ENCODE results near the gene CFAP299. TPM values are rescaled to one million over a fixed set of nuclear protein-coding genes. Genes with fewer than 3 reads are reported as not detected.

Gene CFAP299
- polyA plus RNA-seq, 4 donors = 0.42 to 1.5 (median 1.0) TPM

DNA sequence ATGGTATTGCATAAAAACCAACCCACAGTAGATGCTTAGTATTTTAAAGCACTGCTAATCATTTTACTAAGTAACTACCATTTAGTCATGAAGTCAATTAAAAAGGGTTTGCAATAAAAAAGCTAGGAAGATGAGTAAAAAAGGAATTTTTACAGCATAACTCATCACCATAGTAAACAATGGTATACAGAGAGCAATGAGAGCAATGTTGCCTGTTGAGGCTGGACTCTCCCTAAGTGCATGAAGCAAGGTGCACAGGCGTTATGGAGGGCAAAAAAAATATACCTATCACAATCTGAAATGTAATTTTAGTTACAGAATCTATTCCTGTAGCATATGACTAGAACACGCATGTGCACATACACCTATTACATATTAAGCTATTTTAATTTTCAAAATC, 565.4 kb downstream of the CFAP299 start:
- DNase-seq (ENCODE audit: low read depth in 4 of 4, low spot score in 3 of 4) = no peak

DNA sequence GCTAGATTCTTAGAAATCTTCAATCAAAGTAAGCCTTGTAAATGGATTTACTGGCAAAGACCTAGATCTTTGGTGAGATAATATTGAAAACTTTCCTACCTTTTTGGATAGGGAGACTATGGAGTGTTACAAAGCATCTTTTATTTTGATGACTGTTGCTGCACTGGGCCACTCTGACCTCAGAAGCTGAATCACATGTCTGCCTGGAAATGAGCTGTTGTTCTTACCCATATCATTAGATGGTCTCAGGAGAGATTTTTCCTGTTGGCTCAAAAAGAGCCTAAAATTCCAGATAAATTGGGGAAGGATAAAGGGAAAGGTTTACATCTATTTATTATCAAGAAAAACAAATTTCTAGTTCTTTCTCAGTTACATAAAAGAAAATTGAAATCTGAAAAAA, 567.5 kb downstream of the CFAP299 start:
- no peak for DNase-seq (ENCODE audit: low read depth in 4 of 4, low spot score in 3 of 4)

DNA sequence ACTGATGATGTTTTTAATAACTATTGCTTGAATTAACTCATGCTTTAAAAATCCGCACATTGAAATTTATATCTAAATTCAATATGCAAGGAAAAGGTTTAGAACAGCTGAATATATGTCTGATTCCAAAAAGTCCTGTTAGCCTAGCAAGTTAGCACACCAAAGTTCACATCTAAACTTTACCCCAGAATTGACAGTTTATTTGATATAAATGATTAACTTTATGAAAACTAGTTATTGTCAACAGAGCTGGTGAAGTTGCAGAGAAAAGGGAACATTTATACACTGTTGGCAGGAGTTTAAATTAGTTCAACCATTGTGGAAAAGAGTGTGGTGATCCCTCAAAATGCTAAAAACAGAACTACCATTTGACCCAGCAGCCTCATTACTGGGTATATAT, 574.4 kb downstream of the CFAP299 start:
- no peak for DNase-seq (ENCODE audit: low read depth in 4 of 4, low spot score in 3 of 4)

DNA sequence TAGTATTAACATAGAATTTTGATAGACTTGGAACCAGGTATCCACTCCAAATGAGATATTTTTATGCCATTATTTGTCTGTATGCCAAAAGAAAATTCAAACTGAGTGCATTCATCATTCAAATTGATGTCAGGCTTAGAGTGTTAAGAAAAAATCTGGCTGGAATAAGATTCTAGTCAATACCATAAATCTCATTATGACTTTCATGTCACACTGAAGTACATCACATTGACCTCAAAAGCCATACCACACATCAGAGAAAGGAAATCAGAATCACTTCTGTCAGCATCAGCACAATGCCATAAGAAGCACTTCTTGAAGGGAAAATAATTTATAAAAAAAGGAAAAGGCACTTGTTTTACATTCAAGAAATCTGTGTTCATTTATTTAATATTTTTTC, 575.9 kb downstream of the CFAP299 start:
- no peak for DNase-seq (ENCODE audit: low read depth in 4 of 4, low spot score in 3 of 4)

DNA sequence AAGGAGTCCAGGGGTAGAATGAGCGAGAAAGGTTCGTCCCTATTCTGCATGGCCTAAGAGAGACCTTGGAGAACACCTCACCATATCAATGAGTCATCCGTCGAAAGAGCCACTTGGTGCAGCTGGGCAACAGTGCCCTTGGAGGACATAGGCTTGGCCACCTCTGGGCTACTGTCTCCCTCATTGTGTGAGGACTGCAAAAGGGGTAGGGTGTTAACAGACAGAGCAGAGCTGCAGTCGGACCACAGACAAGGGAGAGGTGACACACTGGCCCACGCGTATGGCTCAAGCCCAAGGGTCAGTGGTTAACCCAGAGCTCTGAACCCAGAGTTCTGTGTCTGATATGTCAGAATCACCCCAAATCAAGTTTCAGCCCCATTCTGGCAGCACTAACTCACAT, 576.8 kb downstream of the CFAP299 start:
- DNase-seq (ENCODE audit: low read depth in 4 of 4, low spot score in 3 of 4) = no peak

DNA sequence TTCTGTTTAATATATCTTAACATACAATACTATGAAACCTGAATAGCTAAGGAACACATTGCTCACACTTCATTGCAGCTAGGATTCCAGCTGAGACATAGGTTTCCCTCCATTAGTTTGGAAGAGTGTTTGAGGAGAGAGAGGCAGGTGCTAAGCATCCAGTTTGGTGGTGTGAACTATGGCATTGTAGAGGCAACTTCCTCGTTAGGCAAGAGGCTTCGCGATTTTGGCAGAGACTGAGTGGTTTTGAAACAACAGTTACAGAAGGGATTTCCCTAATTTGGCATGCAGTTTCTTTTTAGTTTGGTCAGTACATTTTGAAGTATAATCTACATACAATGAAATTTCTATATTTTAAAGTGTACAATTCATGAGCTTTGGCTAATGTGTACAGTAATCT, 577.9 kb downstream of the CFAP299 start:
- DNase-seq (ENCODE audit: low read depth in 4 of 4, low spot score in 3 of 4) = no peak

DNA sequence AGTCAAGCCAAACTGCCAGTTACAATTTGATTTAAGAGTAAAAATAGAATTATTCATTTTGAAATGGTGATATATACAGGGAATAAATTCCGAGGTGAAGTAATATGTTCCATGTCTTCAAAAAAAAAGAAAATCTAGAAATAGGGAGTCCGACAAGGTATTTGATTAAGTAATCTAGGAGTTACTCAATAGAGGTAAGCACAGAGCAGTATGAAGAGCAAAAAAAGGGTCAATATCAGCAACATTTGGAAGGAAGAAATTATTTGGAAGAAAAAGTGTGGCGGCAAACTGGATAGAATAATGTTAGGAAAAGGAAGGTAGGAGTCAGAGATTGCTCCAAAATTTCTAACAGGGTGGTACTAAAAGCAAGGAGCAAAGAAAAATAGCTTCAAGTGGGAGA, 581.2 kb downstream of the CFAP299 start:
- no peak for DNase-seq (ENCODE audit: low read depth in 4 of 4, low spot score in 3 of 4)

DNA sequence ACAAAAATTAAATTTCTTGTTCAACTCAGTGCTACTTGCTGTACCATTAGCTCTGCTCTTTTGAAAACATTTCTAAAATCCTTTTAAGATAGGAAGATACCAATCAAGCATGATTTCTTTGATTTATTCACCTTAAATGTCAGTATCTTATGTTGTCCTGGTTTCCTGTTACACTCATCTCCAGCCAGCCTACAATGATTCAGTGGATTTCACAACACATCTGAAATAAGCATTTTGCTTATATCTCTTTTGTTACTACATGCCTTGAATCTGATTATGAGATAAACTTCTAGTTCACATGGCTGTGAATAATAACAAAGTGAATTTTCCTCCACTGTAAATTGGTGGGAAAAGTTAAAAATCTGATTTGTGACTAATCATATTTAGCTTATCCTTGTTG, 582.5 kb downstream of the CFAP299 start:
- DNase-seq (ENCODE audit: low read depth in 4 of 4, low spot score in 3 of 4) = no peak

DNA sequence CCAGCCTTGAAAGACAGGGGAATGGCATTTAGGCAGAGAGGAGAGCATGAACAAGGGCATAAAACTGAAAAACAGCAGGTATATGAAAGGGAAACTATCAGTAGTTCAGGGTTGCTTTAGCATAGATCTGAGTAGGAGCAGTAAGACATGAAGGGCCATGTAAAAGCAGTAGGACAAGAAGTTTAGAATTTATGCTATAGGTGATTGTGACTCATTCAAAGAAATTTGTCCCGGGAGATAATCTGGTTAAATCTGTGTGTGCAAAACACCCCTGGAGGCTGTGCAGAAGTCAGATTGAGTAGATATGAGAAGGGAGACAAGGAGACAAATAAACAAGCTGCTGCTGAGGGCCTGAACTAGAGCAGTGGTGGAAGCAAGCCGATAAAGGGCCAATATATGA, 585.9 kb downstream of the CFAP299 start:
- no peak for DNase-seq (ENCODE audit: low read depth in 4 of 4, low spot score in 3 of 4)

DNA sequence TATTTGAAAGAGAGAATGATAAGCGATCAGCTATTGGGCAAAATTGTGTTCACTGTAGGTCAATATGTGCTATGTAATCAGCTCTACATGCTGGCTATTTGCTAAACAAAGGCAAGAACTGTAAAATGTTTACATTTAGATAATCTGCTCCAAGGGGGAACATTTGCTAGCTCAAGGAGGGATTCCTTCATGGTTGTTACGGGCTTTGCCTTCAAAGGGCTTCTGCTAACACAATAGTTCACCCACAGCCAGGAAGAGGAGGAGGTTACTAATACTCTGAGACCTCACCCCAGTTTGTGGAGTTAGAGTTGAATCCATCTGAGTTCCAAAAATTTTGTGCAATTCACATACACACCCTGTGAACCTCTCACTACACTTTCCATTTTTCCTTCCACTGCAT, 587.4 kb downstream of the CFAP299 start:
- DNase-seq (ENCODE audit: low read depth in 4 of 4, low spot score in 3 of 4) = no peak

DNA sequence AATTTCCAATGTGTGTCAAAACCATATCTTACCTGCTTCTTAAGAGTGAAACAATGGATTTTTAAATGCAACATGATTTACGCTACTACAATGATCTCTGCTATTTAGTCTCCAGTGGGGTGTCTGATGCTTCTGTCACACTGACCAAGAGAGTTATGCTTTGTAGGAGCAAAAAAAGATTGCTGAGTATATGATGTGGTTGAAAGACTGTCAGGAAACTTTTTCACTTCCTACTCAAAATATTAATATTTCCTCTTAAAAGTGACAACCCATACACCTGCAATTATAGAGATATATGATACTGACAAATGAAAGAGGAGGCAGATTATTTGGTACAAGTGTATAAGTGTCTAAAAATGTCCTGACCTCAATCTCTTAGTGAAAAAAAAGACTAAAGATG, 589.8 kb downstream of the CFAP299 start:
- no peak for DNase-seq (ENCODE audit: low read depth in 4 of 4, low spot score in 3 of 4)

DNA sequence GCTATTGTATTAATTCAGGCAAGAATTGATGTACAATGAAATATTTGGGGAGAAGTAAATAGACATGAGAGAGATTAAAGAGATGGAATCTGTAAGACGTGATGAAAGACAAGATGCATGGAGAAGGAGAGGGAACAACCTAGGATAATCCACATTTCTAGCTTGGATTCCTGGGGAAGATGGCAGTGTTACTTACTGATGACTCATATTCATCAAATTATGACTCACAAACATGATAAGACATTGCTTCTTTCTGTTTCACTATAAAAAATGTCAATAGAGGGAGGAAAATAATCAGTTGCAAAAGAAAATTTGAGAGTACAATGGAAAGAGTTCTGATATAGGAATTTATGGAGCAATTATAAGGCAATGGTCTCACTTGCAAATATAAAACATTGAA, 590.9 kb downstream of the CFAP299 start:
- no peak for DNase-seq (ENCODE audit: low read depth in 4 of 4, low spot score in 3 of 4)

DNA sequence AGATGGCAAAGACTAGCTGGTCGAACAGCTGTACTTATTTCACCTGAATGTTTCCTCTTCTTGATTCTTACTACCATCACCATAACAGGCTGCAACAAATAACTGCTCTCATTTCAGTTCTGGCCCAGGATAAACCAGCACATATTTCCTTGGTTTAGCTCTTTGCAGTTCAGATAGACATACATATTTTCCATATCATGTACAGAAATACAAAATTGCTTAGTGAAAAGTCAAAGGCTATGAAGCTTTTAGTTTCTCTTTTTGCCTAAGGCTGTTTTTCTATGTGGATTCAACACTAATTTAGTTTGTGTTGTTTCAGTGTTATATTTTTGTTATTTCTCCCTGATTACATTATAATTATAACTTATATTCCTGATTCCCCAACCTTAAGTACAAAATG, 591.4 kb downstream of the CFAP299 start:
- no peak for DNase-seq (ENCODE audit: low read depth in 4 of 4, low spot score in 3 of 4)

DNA sequence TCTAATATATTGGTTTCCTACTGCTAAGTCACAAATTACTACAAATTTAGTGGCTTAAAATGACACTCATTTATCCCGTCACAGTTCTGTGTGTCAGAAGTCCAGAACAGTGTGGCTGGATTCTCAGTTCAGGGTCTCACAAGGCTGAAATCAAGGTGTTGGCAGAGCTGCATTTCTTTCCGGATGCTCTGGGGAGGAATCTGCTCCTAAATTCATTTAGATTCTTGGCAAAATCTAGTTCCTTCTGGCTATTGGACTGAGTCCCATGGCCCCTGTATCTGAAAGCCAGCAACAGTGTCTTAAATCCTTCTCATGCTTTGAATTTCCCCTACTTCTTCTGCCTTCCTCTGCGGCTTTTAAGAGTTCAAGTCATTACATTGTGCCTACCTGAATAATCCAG, 591.9 kb downstream of the CFAP299 start:
- DNase-seq (ENCODE audit: low read depth in 4 of 4, low spot score in 3 of 4) = no peak

DNA sequence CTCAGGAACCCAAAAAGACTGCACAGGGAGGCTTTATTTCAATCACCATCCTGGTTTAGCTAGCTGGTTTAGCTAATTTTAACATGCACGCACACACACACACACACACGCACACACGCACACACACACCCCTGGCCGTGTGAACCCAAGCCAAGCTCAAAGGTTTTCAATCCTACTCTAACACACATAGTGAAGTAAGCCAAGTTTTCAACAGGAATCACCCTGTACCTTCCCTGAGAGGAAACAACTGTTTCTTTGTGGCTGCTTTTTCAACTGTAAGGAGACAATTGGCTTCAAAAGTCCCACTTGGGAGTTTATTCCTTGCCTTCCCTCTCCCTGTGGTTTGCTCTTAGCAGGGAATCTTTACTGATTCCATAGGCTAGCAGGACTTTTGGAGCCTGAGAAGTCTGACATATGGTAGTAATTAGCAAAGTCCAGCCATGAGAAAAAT, 596.1 kb downstream of the CFAP299 start:
- no peak for DNase-seq (ENCODE audit: low read depth in 4 of 4, low spot score in 3 of 4)

DNA sequence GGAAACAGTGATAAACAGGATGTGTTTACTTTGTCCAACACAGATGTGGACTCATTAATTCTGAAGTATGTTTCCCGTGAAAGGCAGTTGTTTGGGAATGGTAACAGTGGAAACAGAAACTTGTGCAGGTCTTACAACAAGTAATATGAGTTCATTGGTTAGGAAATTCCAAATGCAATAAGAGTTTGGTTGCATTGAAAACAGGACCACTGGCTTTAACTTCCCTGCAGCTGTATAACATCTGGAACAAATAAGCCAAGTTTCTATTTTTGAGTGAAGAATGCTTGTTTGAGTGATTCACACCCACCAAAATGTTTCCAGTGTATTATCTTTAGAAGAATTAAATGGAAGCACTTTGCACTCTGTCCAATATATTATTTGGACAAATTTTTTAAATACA, 612.6 kb downstream of the CFAP299 start:
- DNase-seq (ENCODE audit: low read depth in 4 of 4, low spot score in 3 of 4) = no peak

DNA sequence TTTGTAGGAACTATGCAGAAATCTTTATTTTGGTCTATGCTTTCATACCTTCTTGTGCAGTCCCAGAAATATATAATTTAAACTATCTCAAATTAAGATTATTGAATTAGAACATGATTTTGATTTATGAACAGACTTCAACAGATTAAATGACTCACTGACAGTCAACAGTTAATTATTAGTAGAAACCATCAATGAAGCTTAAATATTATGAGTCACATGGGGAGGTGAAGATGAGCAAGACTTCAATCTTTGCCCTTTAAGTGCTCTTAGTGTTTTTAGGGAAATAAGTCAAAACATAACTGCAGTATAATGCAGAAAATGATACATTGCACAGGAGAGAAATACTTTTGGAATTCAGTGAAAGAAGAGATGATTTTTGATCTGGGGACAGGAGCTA, 613.5 kb downstream of the CFAP299 start:
- DNase-seq (ENCODE audit: low read depth in 4 of 4, low spot score in 3 of 4) = no peak

DNA sequence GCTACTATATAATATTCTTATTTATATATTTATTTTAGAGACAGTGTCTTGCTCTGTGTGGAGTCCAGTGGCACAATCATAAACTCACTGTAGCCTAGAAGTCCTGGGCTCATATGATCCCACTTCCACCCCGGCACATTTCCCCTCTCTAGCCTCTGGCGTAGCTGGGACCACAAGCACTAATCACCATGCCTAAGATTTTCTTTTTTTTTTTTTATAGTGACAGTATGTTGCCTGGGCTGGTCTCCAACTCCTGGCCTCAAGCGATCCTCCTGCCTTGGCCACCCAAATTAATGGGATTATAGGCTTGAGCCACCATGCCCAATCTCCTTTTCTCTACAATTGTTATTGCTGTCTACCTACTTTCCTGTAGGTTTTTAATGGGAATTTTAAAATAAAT, 620.9 kb downstream of the CFAP299 start:
- no peak for DNase-seq (ENCODE audit: low read depth in 4 of 4, low spot score in 3 of 4)

DNA sequence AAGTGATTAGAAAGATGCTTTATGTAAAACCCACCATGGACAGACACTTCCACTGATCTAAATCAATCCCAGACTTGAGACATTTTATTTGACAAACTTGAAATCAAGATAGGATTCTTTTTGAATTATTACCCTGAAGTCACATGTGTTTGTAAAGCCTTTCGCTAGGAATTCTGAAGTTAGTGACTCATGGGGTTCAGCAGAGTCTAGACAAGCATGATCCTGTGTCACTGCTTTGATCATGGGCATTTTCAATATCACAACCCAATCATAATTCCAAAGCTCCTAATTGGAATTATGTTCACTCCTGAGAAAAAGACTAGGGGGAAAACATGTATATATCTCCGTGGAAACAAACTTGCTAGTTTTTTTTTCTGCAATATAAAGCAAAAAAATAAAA, 627.5 kb downstream of the CFAP299 start:
- DNase-seq (ENCODE audit: low read depth in 4 of 4, low spot score in 3 of 4) = no peak

DNA sequence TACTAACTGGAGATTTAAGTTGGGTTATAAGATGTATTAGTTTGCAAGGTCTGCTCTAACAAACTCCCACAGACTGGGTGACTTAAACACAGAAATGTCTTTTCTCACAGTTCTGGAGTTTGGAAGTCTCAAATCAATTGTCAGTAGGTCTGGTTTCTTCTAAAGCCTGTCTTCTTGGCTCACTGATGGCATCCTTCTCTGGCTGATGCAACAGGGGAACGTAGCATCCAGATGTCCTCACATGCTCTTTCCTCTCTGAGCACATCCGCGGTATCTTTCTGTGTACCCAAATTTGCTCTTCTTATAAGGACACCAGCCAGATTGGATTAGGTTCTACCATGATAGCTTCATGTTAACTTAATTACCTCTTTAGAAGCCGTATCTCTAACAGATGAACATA, 631.8 kb downstream of the CFAP299 start:
- no peak for DNase-seq (ENCODE audit: low read depth in 4 of 4, low spot score in 3 of 4)

DNA sequence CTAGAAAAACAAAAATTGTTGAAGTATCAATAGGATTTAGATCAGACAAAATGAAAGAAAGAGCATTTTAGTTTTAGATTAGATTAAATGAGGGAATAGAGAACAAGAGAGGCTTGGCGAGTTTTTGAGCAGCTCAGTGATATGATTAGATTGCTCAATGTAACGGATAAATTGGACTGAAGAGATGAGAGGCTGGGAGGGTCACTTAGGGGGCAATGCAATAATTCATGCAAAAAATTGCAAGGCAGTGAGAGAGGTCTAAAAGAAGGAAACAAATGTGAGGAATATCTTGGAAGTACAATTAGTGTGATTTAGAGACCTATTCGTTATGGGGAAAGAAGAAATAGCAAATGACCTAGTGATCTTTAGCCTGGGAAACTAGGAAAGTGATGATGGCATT, 644.7 kb downstream of the CFAP299 start:
- no peak for DNase-seq (ENCODE audit: low read depth in 4 of 4, low spot score in 3 of 4)

DNA sequence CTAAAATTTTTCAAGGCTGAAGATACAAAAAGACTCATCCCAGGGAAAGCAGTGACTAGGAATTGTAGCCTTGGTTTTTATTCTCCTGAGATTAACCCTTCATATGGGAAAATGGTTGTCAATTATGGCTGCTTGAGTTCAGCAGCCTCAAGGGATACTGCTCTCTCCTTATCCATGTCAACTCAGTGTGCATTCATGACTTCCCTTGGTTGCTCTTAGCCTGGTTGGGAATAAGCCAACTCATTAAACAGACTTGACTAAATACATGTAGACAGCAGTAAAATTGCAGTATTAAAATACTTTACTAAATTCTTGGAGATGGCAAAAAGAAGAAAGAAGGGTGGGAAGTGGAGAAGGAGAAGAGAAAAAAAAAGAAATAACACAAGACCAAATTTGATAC, 650.5 kb downstream of the CFAP299 start:
- no peak for DNase-seq (ENCODE audit: low read depth in 4 of 4, low spot score in 3 of 4)

DNA sequence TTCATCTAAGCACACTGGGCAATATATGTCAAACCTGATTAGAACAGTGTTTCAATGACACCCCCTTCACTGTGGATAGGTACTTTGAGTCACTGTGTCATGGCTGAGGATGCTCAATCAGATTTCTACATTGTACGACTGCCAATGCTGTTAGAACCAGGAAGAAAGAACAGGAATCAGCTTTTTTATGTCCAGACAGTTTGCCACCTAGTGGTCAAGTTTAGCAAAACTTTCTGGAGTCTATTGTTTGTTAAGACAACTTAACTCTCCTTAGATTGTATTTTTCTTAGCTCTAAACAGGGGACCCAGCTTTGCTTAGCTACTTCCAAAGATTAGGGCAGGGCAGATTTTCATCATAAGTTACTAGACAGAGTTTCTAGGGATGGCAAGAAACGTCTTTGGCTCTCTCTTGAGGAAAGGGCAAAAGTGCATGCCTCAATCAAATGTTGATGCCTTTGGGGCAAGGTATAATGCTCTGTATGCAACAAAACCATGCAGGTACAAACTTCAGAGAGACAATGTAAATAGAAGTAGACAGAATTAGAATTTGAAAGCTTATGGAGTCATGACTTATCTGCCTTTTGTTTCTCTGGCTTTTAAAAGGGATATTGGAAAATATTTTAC, 654.5 kb downstream of the CFAP299 start:
- DNase-seq (ENCODE audit: low read depth in 4 of 4, low spot score in 3 of 4) = peak; percentile 35 to 58 (median 46)
